ENCODE data around the gene SDHAF3. TPM values are rescaled to one million over a fixed set of nuclear protein-coding genes. Genes with fewer than 3 reads are reported as not detected.

The SDHAF3 gene
- total and polyA plus RNA-seq, 10 of the 15 experiments (the other 5 are each of a cell fraction or from before 2014, with no cell fraction given), result 24.3 to 124 (median 63.5) TPM

- intact Hi-C loops (cut with micrococcal nuclease; ENCODE audit: unreplicated experiment), result no loop called here
- ChIA-PET SMC1A (ENCODE audit: uncharacterized antibody, unreplicated experiment) (interaction anchor here (1.5 kb wide), 1 partner anchor 12 kb away, joined by 3 read pairs; no protein-coding TSS in a partner anchor), POLR2A (no interaction called here), RAD21 (ENCODE audit: unreplicated experiment) (no interaction called here), CTCF (interaction anchor here (0.5 to 2.0 kb wide), 5 partner anchors 19 to 636 kb away, joined by 3 to 6 read pairs (median 3); no protein-coding TSS in a partner anchor)
- BruUV-seq (replicated peaks), result no TSS peak
- Histone ChIP-seq H3K9me3 (replicated peaks; ENCODE audit: control insufficient read depth, insufficient read depth, low read length) (no peaks in the 10 kb centered on the region), H3K36me3 (ENCODE audit: control insufficient read depth in 2 of 2, insufficient read depth in 2 of 2, low read length in 1 of 2) (no peaks in the 10 kb centered on the region), H3K27ac (ENCODE audit: control insufficient read depth, insufficient read depth) (no peak overlapping the region), H3K79me2 (ENCODE audit: control insufficient read depth, insufficient read depth, low read length) (no peaks in the 10 kb centered on the region), H3K27me3 (replicated peaks in 1 of 2; ENCODE audit: control insufficient read depth in 2 of 2, insufficient read depth in 2 of 2, low read length in 1 of 2) (no peaks in the 10 kb centered on the region), H3K9ac (ENCODE audit: control insufficient read depth, insufficient read depth, low read length) (no peak overlapping the region), H3K4me1 (ENCODE audit: control insufficient read depth, insufficient read depth, low read length) (no peaks in the 10 kb centered on the region), H4K20me1 (ENCODE audit: control insufficient read depth, insufficient read depth) (no peaks in the 10 kb centered on the region), H2AFZ (ENCODE audit: control insufficient read depth, low read depth, low read length) (no peak overlapping the region), H3K4me3 (no peak overlapping the region), H3K4me2 (ENCODE audit: control insufficient read depth, insufficient read depth) (no peak overlapping the region)
- in situ Hi-C loops (cut with MboI), result no loop called here
- 69% methylated on average over 2 of the region's 2 CpGs for WGBS (ENCODE audit: insufficient coverage, insufficient replicate concordance, low lambda C conversion rate, missing lambda C conversion rate)
- no peak for DNase-seq (ENCODE audit: low read depth, low spot score)
- TF ChIP-seq KDM1A (IDR thresholded peaks at IDR 0.05; ENCODE audit: borderline replicate concordance) (no peak), MXI1 (IDR thresholded peaks at IDR 0.05; ENCODE audit: low read depth, low read length) (no peak), SMAD5 (IDR thresholded peaks at IDR 0.05; ENCODE audit: low read depth) (no peak), HSF1 (IDR thresholded peaks at IDR 0.05; ENCODE audit: low read depth, low read length) (no peak), ATF3 (IDR thresholded peaks at IDR 0.05; ENCODE audit: borderline replicate concordance, extremely low read depth, low read depth, low read length) (no peak)
- ATAC-seq, result no peak
- FAIRE-seq, result no peak
Measured at GRCh38 chr7:97200018-97200417, 82.5 kb downstream of the SDHAF3 start.

- Histone ChIP-seq H3K9me3 (replicated peaks; ENCODE audit: control insufficient read depth, insufficient read depth, low read length) (no peaks in the 10 kb centered on the region), H3K27ac (ENCODE audit: control insufficient read depth, insufficient read depth) (no peak overlapping the region), H3K9ac (ENCODE audit: control insufficient read depth, insufficient read depth, low read length) (no peak overlapping the region), H2AFZ (ENCODE audit: control insufficient read depth, low read depth, low read length) (no peak overlapping the region), H3K4me3 (no peak overlapping the region), H4K20me1 (ENCODE audit: control insufficient read depth, insufficient read depth) (no peaks in the 10 kb centered on the region), H3K36me3 (ENCODE audit: control insufficient read depth in 2 of 2, insufficient read depth in 2 of 2, low read length in 1 of 2) (no peaks in the 10 kb centered on the region), H3K27me3 (replicated peaks in 1 of 2; ENCODE audit: control insufficient read depth in 2 of 2, insufficient read depth in 2 of 2, low read length in 1 of 2) (no peaks in the 10 kb centered on the region), H3K4me2 (ENCODE audit: control insufficient read depth, insufficient read depth) (no peak overlapping the region), H3K4me1 (ENCODE audit: control insufficient read depth, insufficient read depth, low read length) (no peaks in the 10 kb centered on the region), H3K79me2 (ENCODE audit: control insufficient read depth, insufficient read depth, low read length) (no peaks in the 10 kb centered on the region)
- DNase-seq (ENCODE audit: low read depth, low spot score), result no peak
- peak; percentile 56 for ATAC-seq
- CTCF ChIA-PET, result no interaction called here
- intact Hi-C loops (cut with micrococcal nuclease; ENCODE audit: unreplicated experiment), result no loop called here
- SMC1A ChIA-PET (ENCODE audit: uncharacterized antibody, unreplicated experiment), result interaction anchor here (0.9 kb wide), 1 partner anchor 16 kb away, joined by 4 read pairs; no protein-coding TSS in a partner anchor
- POLR2A ChIA-PET, result no interaction called here
- in situ Hi-C loops (cut with MboI), result no loop called here
- RAD21 ChIA-PET (ENCODE audit: unreplicated experiment), result no interaction called here
- no peak for FAIRE-seq
- WGBS (ENCODE audit: insufficient coverage, insufficient replicate concordance, low lambda C conversion rate, missing lambda C conversion rate), result 66% methylated on average over 2 of the region's 2 CpGs
- BruUV-seq (replicated peaks), result no TSS peak
- TF ChIP-seq MTA3 (IDR thresholded peaks at IDR 0.05; ENCODE audit: borderline replicate concordance, low read length), result no peak
- no peak for TF ChIP-seq EP300 (IDR thresholded peaks at IDR 0.05; ENCODE audit: borderline replicate concordance in 1 of 2, control insufficient read depth in 1 of 2, low read depth in 2 of 2, low read length in 2 of 2)
- TF ChIP-seq EZH2 (IDR thresholded peaks at IDR 0.05; ENCODE audit: borderline replicate concordance, control insufficient read depth, low read depth, low read length), result no peak
- TF ChIP-seq CBFB (IDR thresholded peaks at IDR 0.05; ENCODE audit: low read depth), result no peak
- no peak for TF ChIP-seq POLR2AphosphoS5 (IDR thresholded peaks at IDR 0.05; ENCODE audit: low read length)
- no peak for TF ChIP-seq E2F8 (IDR thresholded peaks at IDR 0.05; ENCODE audit: low read depth, partially characterized antibody)
- TF ChIP-seq ELK1 (IDR thresholded peaks at IDR 0.05; ENCODE audit: low read depth, low read length), result no peak
Measured at GRCh38 chr7:97203957-97204356, 86.5 kb downstream of the SDHAF3 start.

Measured in GM12878 (cell line).